Psoas muscle (tissue), 8 donors: ENCODE results near the gene ARHGEF12. TPM values are rescaled to one million over a fixed set of nuclear protein-coding genes. Genes with fewer than 3 reads are reported as not detected.
A peak's percentile ranks its signal among the peaks of the same experiment; 100 is the strongest.

Source experiments
- ATAC-seq, 4 donors: fragments of 200-7000 bp; cut with Tn5 transposase; one replicate each; pipeline ENCODE4 v1.9.1; 2020; ENCODE audit warnings: moderate library complexity in 3 of 4, mild to moderate bottlenecking in 2 of 4
- DNase-seq, 2 donors: peaks; one replicate each; pipeline ENCODE4 v3.0.0-alpha.2; 2020
- H3K27ac ChIP-seq: fragments of 200-600 bp; one replicate; pipeline ENCODE4 v1.8.0; 2022
- H3K27me3 ChIP-seq, 3 donors: fragments of 200-600 bp in 1 of 3; one replicate each; pipeline versions ENCODE4 v1.6.1 to v1.8.0; 2013 to 2022; ENCODE audit warnings: low read length in 2 of 3, mild to moderate bottlenecking in 2 of 3, moderate library complexity in 1 of 3; ENCODE audit not compliant: insufficient read depth in 3 of 3
- H3K36me3 ChIP-seq, 2 donors: fragments of 200-600 bp in 1 of 2; one replicate each; pipeline versions ENCODE4 v1.6.1 to v1.8.0; 2013 to 2022; ENCODE audit warnings: low read depth in 1 of 2, mild to moderate bottlenecking in 1 of 2, moderate library complexity in 1 of 2; ENCODE audit not compliant: insufficient read depth in 1 of 2
- H3K4me1 ChIP-seq: fragments of 200-600 bp; one replicate; pipeline ENCODE4 v1.8.0; 2022
- H3K4me3 ChIP-seq: fragments of 200-600 bp; one replicate; pipeline ENCODE4 v1.8.0; 2022; ENCODE audit warnings: mild to moderate bottlenecking
- H3K9me3 ChIP-seq: fragments of 200-600 bp; one replicate; pipeline ENCODE4 v1.8.0; 2022
- WGBS, 3 donors: extraction: QIAGEN DNeasy Blood & Tissue Kit; methylation state at CpG; one replicate each; pipeline versions ENCODE4 v1.1.6 to v1.1.7; 2013; 5-methylcytosine and 5-hydroxymethylcytosine counted together
- intact Hi-C, 2 donors: fragments of 100-400 bp; cut with DNase I; formaldehyde crosslinking; loops; one replicate each; pipeline versions ENCODE4 v1.11.0 to v1.14.2; 2022
- polyA plus RNA-seq, 3 donors: library from polyadenylated mRNA; stranded (reverse); fragments of 200-250 nt; gene quantifications; one replicate each; pipeline ENCODE4 v1.2.3, GENCODE V29; 2013
- total RNA-seq, 4 donors: library from RNA; stranded (reverse); fragmentation: NEBNext Ultra II Directional in 2 of 4; extraction: Animal tissue kit (Norgen Biotek cat#: 25700) in 2 of 4; gene quantifications; one replicate each; pipeline versions ENCODE4 v1.2.1 to v1.2.4, GENCODE V29; 2021 to 2023
- TF ChIP-seq, protein P1 (sequence below): fragments of 200-600 bp; IDR thresholded peaks from one replicate; pipeline ENCODE4 v1.8.0; 2022; ENCODE audit warnings: antibody characterized with exemption
- donor health status: healthy with polysubstance abuse.
- donor health status: DM: no; HTN: no; CAD: no; lungs with moderate emphysema.
- donor health status: Bipolar disorder and iron deficiency.
- donor health status: healthy.
- donor health status: DM: yes; HTN: yes; CAD: no.
- donor health status: DM: no; HTN: no; CAD: no.
- donor health status: DM: no; HTN: no; CAD: no.
- donor health status: DM: yes; HTN: yes; CAD: no.

The ARHGEF12 gene
- total and polyA plus RNA-seq, 7 donors = 14.8 to 102 (median 45.6) TPM

DNA sequence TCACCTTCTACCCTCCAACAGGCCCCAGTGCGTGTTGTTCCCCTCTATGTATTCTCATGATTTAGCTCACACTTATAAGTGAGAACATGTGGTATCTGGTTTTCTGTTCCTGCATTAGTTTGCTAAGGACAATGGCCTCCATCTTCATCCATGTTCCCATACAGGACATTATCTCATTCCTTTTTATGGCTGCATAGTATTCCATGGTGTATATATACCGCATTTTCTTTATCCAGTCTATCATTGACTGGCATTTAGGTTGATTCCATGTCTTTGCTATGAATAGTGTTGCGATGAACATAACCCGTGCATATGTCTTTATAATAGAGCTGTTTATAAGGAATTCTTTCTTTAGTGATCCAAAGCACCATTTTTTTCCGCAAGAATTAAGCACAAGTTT is 39.7 kb upstream of the ARHGEF12 start:
- ATAC-seq = no peak
- H3K4me1 ChIP-seq = no peaks in the 10 kb centered on the region
- no peak overlapping the region for H3K27ac ChIP-seq
- 97 to 98% (median 98%) methylated on average over 5 of the region's 5 CpGs for WGBS, 3 donors
- intact Hi-C loops = no loop called here
- H3K4me3 ChIP-seq = no peak overlapping the region
- no peaks in the 10 kb centered on the region for H3K9me3 ChIP-seq
- peaks cover 3 to 51% (median 3%) of the 10 kb centered on the region in 3 donors for H3K27me3 ChIP-seq
- TF ChIP-seq, protein P1, sequence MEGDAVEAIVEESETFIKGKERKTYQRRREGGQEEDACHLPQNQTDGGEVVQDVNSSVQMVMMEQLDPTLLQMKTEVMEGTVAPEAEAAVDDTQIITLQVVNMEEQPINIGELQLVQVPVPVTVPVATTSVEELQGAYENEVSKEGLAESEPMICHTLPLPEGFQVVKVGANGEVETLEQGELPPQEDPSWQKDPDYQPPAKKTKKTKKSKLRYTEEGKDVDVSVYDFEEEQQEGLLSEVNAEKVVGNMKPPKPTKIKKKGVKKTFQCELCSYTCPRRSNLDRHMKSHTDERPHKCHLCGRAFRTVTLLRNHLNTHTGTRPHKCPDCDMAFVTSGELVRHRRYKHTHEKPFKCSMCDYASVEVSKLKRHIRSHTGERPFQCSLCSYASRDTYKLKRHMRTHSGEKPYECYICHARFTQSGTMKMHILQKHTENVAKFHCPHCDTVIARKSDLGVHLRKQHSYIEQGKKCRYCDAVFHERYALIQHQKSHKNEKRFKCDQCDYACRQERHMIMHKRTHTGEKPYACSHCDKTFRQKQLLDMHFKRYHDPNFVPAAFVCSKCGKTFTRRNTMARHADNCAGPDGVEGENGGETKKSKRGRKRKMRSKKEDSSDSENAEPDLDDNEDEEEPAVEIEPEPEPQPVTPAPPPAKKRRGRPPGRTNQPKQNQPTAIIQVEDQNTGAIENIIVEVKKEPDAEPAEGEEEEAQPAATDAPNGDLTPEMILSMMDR = no peak
- no peaks in the 10 kb centered on the region for H3K36me3 ChIP-seq
- DNase-seq = no peak

DNA sequence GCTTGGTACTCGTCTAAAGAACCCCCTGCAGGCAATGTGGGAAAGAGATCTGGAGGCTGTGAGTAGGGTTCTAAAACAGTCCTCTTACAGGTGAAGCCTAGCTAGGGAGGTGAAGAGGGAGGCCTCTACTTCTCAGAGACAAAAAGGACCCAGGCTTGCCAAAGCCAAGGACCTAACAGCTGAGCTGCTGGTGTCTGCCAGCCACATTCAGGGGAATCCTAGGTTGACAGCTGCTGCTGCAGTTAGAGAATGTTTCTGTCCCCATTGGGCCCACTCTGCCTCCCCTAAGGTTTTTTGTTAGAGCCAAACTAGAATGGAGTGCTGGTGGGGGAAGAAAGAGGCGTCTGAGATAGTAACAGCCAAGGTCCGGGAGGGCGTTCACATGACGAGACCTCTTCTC is 37.8 kb upstream of the ARHGEF12 start:
- TF ChIP-seq, protein P1 = no peak
- ATAC-seq (no peak), DNase-seq (no peak)
- intact Hi-C loops = loop anchor here (2.0 kb wide), 1 partner anchor 62 kb away; no protein-coding TSS in a partner anchor
- Histone ChIP-seq H3K9me3 (no peaks in the 10 kb centered on the region), H3K4me1 (no peaks in the 10 kb centered on the region), H3K36me3 (no peaks in the 10 kb centered on the region), H3K4me3 (no peak overlapping the region), H3K27ac (no peak overlapping the region), H3K27me3 (peaks cover under 1 to 35% (median 2%) of the 10 kb centered on the region in 3 donors)
- WGBS, 3 donors = 78 to 86% (median 84%) methylated on average over 5 of the region's 5 CpGs

DNA sequence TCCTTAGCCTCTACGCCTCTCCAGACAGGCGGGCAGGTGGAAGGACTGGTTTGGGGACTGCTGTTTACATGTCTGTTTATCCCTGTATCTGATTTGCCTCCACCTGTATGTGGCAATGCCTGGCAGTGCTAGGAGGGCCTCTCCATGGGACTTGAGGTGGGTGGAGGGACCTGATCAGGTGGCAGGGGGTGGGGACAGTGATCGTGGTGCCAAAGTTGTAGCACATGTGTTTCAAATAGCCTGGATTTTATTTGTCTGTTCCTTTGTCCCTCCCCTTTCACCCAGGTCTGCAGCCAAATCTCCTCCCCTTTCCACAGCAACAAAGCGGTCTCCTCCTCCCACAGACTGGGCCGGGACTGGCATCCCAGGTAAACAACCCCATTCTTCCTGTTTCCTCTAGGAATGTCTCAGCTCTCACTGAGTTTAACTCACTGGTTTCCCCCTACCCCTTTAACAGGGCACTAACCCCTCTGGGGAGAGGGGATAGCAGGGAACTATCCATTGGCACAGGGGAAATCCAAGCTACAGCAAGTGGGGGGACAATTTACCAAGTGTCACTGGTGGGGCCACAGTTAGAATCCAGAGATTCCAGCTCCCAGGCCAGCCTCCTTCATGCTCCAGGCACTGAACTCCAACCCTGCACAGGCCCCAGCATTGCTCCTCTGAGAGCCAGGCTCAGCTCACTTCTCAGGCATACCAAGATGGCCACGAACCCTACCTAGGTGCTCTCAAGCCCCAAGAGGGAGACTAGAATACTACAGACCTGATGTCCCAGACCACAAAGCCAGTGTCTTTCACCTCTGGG is 34.0 kb upstream of the ARHGEF12 start:
- H3K27ac ChIP-seq = no peak overlapping the region
- no peaks in the 10 kb centered on the region for H3K4me1 ChIP-seq
- H3K9me3 ChIP-seq = no peaks in the 10 kb centered on the region
- no peak overlapping the region for H3K4me3 ChIP-seq
- TF ChIP-seq, protein P1 = no peak
- no peaks in the 10 kb centered on the region for H3K36me3 ChIP-seq
- ATAC-seq = no peak
- WGBS, 3 donors = 76 to 82% (median 78%) methylated on average over 6 of the region's 6 CpGs
- H3K27me3 ChIP-seq = peaks cover 0 to 2% (median 0%) of the 10 kb centered on the region in 3 donors
- no peak for DNase-seq
- intact Hi-C loops = loop anchor here in 1 of 2 donors (5.0 kb wide), 1 partner anchor 130 kb away; no protein-coding TSS in a partner anchor

DNA sequence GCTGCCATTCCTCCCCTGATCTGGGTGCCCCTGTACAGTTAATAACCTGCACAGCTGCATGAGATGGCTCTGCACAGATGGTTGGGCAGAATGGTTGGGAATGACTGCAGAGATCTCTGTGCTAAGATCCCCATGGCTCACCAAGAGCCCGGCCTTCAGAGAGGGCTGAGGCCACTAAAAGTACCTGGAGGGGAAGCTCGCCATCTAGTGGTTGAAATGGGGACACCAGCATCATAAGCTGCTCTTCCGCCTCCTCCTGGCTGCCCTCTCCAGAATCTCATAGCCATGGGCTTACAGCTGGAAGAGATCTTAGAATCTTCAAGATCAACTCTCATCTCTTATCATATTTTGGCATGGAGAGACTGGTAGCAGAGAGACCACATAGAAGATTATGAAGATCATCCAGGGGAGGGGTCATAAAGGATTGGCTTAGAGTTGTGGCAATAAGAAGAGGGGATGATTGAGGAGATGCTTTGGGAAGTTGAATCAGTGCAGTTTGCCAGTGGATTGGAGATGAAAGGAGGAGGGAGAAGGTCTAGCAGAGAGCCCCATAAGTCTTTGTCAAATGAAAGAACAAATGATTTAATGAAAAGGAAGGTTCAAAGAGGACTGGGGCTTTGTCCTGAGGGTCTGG is 33.1 kb upstream of the ARHGEF12 start:
- intact Hi-C loops = loop anchor here in 1 of 2 donors (5.0 kb wide), 1 partner anchor 131 kb away; no protein-coding TSS in a partner anchor
- DNase-seq (peak; percentile 60 to 68), ATAC-seq (peak; percentile 67 to 88 (median 81))
- Histone ChIP-seq H3K4me3 (no peak overlapping the region), H3K9me3 (no peaks in the 10 kb centered on the region), H3K4me1 (no peaks in the 10 kb centered on the region), H3K27me3 (no peaks in the 10 kb centered on the region), H3K36me3 (no peaks in the 10 kb centered on the region), H3K27ac (no peak overlapping the region)
- 17 to 27% (median 21%) methylated on average over 3 of the region's 3 CpGs for WGBS, 3 donors
- TF ChIP-seq, protein P1 = peak; percentile 55
